T47D (cell line): ENCODE data around the gene CCNL2.

Experiments used
- DNase-seq, 2 experiments: peaks; one replicate each; pipeline versions ENCODE4 v3.0.0 to v3.0.0-alpha.2; 2011 to 2012; ENCODE audit warnings: low read depth in 1 of 2, low spot score in 1 of 2
- JUND ChIP-seq: IDR thresholded peaks from 2 replicates; pipeline ENCODE4 v1.6.1; 2012; ENCODE audit warnings: low read depth
- in situ Hi-C: cut with HindIII; loops from 2 replicates; pipeline ENCODE4 v1.10.0; 2016; ENCODE audit warnings: low sequenced_read_pairs, low pct_unique_long_range_greater_than_20kb

Gene CCNL2

DNA sequence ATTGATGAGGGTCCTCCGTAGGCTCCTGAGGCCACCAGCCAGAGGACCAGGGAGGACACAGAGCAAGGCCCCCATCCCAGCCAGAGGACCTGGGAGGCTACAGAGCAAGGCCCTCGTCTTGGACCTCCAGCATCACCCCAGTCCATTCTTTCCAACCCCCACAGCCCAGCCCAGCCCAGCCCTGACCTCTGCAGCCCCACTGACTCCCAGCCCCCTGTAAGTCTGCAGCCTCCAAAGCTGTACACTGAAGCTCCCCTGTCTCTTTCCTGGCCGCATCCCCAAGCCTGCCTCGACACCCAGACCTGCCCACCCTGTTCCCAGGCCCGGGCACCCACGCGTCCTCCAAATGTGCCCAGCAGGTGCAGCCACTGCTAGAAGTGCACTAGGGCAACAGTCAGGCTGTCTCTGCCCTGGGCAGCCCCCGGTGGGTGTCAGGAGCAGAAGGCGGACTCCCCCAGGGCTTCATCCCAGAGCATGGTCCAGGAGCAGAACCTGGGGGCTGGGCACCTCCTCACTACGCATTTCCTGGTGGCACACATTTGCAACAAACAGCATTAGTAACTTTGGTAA is 52.0 kb downstream of the CCNL2 start:
- in situ Hi-C loops = no loop called here
- no peak for TF ChIP-seq JUND
- DNase-seq = no peak

DNA sequence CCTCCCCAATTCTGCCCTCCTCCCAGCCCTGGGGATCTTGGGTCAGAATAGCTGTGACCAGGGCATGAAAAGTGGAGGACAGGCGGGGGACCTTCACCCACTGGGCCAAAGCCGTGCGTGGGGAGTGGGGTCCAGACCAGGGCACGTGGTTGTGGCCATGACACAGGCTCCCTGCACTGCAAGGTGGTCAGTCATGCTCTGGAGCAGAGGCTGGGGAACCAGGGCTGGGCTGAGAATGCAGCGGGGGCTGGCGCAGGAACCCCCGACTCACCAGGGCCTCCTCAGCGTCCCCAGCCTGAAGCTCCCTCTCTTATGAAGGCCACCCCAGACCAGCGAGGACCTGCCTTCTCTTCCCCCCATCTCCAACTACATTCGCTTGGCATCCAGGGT is 52.6 kb downstream of the CCNL2 start:
- in situ Hi-C loops = no loop called here
- no peak for TF ChIP-seq JUND
- no peak for DNase-seq

DNA sequence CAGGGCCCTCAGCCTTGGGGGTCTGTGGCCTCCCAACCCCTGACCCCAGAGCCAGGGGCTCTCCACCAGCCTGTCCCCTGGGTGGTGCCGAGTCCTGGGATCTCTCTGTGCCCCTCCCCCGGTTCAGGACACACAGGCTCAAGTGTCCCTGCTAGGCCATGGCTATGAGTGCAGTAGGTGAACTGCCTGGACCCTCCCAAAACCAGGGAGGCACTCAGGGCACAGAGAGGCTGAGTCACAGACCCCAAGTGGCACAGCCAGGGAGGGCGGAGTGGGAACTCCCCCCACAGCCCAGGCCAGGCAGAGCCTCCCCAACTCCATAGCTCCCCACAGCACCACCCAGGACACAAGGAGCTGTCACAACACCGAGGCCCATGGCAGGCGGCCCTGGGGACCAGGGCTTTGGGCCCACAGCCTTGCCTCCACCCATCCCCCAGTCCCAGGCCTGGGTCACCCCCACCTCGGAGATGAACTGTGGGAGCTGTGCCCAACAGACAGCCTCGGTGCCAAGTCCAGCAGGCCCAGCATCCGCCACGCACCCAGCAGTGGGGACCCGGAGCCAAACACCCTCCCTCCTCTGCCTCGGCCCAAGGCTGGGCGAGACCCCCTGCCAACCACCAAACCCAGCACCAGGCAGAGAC is 53.2 kb downstream of the CCNL2 start:
- DNase-seq = no peak
- in situ Hi-C loops = no loop called here
- no peak for TF ChIP-seq JUND

DNA sequence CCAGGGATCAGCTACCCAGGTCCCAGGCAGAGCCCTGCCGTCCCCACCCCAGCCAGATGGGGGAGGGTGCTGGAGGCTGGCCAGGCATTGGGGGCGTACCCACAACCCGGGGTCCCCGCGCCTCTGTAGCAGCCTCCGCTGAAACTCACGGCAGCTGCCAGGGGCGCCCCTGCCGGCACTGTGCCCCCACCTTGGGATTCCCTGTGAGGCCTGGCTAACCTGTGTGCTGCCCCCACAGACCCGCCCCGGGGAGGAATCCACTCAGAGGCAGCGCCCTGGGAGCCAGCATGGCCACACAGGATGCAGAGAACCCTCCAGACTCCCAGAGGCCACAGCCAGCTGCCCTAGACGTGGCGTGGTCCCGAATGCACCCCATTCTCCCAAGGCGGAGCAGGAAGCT is 53.8 kb downstream of the CCNL2 start:
- in situ Hi-C loops = no loop called here
- TF ChIP-seq JUND = no peak
- DNase-seq = no peak

DNA sequence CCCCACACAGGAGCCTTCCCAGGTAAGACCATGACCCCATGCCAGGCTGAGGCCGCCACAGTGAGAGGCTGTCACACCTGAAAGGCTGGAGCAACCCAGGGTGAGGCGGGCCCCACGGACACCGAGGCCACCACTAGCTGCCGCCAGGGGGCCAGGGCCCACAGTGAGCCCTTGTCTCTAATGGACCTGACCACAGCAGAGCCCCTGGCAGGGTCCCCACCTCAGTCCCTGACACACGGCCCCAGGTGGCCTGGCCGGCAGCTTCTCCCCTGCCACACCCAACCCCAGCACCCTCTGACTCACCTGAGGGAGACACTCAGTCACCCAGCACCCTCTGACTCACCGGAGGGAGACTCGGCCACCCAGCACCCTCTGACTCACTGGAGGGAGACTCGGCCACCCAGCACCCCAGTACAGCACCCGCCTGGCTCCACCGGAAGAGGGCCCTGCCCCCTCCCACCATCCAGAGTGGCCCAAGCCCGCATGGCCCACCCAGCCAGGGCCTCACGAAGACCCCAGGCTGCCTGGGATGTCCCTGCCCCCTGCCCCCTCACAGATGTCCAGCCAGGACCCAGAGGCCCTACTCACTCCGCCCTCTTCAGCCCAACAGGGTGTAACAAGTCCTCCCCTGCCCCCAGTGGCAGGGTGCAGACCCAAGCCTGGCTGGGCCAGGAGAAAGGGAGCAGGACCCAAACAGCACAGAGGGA is 54.3 kb downstream of the CCNL2 start:
- TF ChIP-seq JUND = no peak
- in situ Hi-C loops = no loop called here
- DNase-seq = peak; percentile 69 to 80

DNA sequence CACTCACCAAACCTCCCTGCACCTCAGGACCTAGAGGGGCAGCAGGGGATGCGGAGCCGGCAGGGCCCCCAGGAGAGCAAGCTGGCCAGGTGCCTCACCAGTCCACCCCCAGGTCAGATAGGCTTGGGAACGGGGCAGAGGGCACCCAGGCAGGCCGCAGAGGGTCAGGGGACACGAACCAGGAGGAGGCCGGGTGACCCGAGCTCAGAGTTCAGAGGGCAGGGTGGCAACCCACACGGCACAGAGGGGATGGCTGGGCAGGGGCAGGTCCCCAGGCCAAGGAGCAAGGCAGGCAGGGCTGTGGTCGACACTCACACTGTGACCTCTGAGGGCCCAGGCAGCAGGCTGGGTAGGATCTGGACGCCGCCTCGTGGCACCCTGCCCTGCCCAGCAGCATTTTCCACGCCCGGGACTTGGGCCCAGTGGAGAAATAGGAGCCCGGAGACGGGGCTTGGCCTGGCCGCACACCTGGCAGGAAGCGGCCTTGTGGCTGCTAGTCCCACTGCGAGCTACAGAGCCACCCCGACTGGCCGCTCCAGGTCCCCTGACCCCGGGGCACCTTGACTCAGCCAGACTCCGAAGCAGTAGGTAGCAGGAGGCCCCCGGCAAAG is 55.2 kb downstream of the CCNL2 start:
- in situ Hi-C loops = no loop called here
- peak in 1 of 2 experiments; percentile 49 for DNase-seq
- no peak for TF ChIP-seq JUND

DNA sequence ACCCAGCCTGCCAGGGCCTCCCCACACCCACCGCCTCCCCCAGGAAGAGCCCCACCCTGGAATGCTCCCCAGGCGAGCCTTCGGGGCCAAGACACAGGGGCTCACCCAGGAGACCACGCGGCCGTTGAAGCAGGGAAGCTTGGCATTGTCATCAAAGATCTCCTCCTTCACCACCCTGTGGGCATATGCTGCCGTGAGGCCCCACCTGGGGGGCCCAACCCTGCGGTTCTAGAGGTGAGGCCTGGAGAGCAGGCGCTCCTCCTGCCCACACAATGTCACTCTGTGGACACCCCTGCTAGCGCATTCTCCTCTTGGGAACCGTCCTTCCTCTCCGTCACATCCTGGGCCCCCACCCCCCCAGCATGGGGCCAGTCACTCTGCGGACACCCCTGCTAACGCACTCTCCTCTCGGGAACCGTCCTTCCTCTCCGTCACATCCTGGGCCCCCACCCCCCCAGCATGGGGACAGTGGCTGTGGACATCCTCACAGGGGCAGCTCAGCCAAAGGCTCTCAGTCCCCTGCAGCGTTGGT is 56.5 kb downstream of the CCNL2 start:
- no peak for DNase-seq
- TF ChIP-seq JUND = no peak
- in situ Hi-C loops = no loop called here

DNA sequence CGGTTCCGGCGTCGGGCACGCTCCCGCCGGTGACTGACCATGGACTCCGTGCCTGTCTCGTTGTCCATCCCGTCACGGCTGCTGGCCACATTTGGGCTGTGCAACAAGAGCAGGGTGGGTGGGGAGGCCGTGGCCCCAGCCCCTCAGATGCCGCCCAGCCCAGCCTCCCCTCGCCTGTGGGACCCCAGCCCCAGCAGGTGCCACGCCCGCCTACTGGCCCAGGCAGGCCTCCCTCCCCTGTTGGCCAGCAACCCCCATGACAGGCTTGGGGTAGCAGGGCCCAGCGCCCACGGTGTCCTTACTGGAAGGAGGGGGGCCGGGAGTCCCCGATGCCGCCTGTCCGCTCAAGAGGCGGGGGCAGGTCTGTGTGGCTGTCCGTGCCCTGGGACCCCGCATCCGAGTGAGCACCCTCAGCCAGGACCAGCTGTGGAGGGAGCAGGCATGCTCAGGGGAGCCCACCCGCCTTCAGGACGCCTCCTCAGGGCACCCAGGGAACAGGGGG is 57.0 kb downstream of the CCNL2 start:
- no peak for TF ChIP-seq JUND
- no peak for DNase-seq
- in situ Hi-C loops = no loop called here

DNA sequence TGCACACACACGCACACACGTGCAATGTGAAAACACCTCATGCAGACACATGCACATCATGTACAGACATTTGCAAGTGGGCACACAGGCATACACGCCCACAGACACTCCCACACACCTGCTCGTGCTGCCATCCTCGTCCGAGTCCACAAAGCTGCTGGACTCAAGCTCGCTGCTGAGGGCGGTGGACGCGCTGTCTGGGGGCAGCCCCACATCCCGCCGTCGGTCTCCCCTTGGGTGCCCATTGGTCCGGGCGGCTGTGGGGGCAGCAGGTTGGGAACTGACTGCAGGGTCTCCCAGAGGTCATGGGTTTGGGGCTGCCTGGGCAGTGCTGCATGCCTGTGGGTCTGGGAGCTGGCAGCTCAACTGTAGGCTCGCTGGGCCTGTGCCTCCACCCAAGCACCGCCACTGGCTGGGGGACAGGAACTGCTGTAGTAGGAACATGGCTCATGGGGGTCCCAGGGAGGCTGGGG is 57.5 kb downstream of the CCNL2 start:
- TF ChIP-seq JUND = no peak
- in situ Hi-C loops = no loop called here
- DNase-seq = no peak

DNA sequence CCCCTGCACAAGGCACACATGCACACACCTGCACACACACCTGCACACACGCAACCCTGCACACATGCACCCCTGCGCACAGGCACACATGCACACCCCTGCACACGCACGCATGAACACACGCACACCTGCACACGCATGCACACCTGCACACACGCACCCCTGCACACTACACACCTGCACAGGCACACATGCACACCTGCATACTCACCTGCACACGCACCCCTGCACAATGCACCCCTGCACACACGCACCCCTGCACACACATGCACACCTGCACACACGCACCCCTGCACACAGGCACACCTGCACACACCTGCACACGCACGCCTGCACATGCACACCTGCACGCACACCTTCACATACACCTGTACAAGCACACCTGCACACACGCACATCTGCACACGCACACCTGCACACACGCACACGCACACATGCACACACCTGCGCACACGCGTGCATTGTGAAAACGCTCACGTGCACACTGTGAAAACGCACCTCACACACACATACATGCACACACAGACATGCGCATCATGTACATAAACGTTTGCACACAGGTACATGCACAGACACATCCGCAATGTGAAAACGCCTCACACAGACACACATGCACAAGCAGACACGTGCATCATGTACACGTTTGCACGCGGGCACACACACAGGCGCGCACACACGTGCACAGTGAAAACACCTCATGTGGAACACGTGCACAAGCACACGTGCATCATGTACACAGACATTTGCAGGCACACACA is 58.2 kb downstream of the CCNL2 start:
- no peak for DNase-seq
- TF ChIP-seq JUND = no peak
- in situ Hi-C loops = no loop called here

DNA sequence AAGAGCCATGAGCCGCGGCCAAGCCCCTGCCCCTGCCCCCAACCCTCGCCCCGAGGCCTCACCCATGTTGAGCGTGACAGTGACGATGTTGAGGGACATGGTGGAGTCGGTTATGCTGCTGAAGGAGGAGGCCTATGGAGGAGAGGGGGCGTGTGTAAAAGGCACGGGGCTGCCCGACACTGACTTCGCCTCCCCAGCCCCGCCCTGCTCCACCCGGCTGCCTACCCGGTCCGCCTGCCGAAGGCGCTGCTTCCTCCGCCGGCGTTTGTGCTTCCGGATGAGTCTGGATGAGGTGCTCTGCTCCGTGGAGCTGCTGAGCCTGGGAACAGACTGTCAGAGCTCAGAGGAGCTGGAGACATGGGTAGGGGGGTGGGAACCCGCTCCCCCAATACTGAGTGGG is 59.0 kb downstream of the CCNL2 start:
- no peak for DNase-seq
- no peak for TF ChIP-seq JUND
- in situ Hi-C loops = no loop called here

DNA sequence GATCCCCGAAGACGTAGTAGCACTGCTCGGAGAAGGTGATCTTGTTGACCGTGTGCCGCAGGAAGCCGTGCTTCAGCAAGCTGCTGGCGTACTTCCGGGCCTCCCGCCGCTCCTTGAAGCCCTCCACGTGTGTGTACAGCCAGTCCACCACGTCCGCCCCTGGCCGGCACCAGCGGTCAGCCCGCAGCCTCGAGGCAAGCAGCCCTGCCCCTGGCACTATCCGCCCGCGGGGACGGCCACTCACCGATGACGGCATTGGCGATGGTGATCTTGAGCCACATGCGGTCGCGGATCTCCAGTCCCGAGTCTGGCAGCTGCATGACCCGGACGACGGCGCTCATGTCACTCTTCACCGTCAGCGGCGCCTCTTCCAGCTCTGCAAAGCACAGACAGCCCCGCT is 60.9 kb downstream of the CCNL2 start:
- in situ Hi-C loops = no loop called here
- TF ChIP-seq JUND = no peak
- no peak for DNase-seq
